GM19468 (cell line): Measurements from ENCODE around the gene E2F7.
A peak's percentile ranks its signal among the peaks of the same experiment; 100 is the strongest.

Experiments
- ATAC-seq: cut with Tn5 transposase; IDR thresholded peaks from one replicate; pipeline ENCODE4 v1.9.1; 2021; ENCODE audit warnings: mild to moderate bottlenecking, moderate library complexity, moderate number of reproducible peaks; ENCODE audit not compliant: unreplicated experiment; ENCODE audit errors: extremely low read depth

The E2F7 gene

GRCh38 chr12:77023501-77023900 lies 41.9 kb downstream of the E2F7 start:
- ATAC-seq = no peak

GRCh38 chr12:77019920-77020319 lies 45.4 kb downstream of the E2F7 start:
- no peak for ATAC-seq

- no peak for ATAC-seq
Observed at GRCh38 chr12:77016606-77017005, 48.8 kb downstream of the E2F7 start.

GRCh38 chr12:77013091-77013490 lies 52.3 kb downstream of the E2F7 start:
- no peak for ATAC-seq

- peak; percentile 78 for ATAC-seq
Observed at GRCh38 chr12:77010691-77011548, 54.4 kb downstream of the E2F7 start.

DNA sequence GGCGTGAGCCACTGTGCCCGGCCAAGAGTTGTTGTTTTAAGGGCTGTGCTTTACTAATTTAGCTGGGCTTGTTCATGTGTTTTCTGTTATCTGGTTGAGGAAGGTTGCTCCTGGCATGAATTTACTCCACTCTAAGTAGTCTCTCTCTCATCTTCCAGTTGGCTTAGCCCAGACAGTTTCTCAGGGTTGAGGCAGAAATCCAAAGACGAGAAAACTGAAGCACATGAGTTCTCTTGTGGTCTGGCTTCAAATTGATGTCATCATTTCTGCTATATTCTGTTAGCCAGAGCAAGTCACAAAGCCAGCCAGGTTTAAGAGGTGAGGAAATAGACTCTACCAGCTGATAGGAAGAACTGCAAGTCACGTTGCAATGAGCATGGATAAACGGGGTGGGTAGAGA lies 57.9 kb downstream of the E2F7 start:
- ATAC-seq = no peak

GRCh38 chr12:77005611-77006098 lies 59.7 kb downstream of the E2F7 start:
- ATAC-seq = no peak

DNA sequence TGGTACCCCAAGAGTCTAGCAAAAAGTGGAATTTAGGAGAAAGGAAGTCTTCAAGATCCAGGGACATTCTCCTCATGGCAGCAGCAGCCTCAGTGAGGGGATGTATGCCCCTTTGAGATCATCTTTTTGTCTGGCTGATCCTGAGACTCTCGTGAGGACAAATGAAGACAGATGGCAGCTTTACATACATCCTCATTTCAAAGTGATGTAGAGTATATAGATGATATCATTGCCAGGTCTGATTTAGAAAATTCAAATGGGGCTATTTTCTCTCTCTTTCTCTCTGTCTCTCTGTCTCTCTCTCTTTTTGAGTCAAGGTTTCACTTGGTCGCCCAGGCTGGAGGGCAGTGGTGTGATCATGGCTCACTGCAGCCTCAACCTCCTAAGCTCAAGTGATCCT lies 61.5 kb downstream of the E2F7 start:
- no peak for ATAC-seq

- ATAC-seq = no peak
Observed at GRCh38 chr12:77003246-77003645, 62.1 kb downstream of the E2F7 start.

DNA sequence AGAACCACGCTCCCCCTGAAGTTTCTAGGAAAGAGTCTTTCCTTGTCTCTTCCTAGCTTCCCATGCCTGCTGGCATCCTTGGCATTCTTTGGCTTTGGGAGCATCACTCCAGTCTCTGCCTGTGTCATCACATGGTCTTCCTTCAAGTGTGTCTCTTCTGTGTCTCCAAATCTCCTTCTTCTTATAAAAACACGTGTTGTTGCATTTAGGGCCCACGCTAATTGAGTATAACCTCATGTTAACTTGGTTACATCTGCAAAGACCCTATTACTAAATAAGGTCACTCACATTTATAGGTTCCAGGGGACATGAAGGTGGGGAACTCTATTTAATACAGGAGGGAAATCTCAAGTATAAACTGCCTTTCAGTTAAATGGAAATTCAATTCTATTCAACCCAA lies 63.0 kb downstream of the E2F7 start:
- no peak for ATAC-seq

- no peak for ATAC-seq
Observed at GRCh38 chr12:77001276-77001675, 64.1 kb downstream of the E2F7 start.

GRCh38 chr12:76998908-76999556 lies 66.3 kb downstream of the E2F7 start:
- ATAC-seq = no peak

DNA sequence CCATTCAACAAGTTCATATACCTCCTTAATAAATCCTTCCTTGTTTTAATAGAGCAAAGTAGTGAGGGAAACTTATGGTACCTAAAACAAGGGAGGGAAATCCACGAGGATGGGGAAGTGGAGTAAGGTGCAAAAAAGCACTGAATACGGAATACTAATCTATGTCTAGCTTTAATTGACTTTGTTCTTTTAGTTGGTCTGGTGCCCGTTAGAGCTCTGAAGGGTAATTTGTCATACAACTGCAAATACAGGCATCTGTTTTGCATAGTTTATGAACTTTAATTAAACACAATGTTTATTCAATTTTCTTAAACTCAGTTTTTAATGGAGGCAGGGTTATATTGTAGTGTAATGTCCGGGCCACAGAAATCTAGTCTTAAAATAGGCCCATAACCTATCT lies 67.0 kb downstream of the E2F7 start:
- ATAC-seq = no peak

- ATAC-seq = no peak
Observed at GRCh38 chr12:76997011-76997780, 68.2 kb downstream of the E2F7 start.

GRCh38 chr12:76990716-76991115 lies 74.7 kb downstream of the E2F7 start:
- no peak for ATAC-seq

- ATAC-seq = no peak
Observed at GRCh38 chr12:76984566-76984965, 80.8 kb downstream of the E2F7 start.

DNA sequence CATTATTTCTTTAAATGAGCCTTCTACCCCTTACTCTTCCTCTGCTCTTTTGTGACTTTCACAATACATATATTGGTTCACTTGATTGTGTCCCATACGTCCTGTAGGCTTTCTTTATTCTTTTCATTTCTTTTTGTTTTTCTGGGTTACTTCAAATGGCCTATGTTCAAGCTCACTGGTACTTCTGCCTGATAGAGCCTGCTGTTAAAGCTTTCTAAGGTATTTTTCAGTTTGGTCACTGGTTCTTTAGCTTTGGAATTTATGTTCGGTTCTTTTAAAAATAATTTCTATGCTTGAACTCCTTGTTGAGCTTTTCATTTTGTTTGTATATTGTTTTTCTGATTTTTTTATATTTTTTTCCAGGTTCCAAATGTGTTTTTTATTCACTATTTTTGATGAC lies 81.9 kb downstream of the E2F7 start:
- ATAC-seq = no peak

DNA sequence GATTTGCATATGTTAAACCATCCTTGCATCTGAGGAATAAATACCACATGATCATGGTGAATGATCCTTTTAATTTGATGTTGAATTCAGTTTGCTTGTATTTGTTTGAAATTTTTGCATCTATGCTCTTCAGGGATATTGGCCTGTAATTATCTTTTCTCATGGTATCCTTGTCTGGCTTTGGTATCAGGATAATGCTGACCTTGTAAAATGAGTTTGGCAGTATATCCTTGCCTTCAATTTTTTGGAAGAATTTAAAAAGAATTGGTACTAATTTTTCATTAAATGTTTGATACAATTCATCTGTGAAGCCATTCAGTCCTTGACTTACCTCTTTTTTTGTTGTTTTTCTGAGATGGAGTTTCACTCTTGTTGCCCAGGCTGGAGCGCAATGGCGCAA lies 85.2 kb downstream of the E2F7 start:
- ATAC-seq = no peak

DNA sequence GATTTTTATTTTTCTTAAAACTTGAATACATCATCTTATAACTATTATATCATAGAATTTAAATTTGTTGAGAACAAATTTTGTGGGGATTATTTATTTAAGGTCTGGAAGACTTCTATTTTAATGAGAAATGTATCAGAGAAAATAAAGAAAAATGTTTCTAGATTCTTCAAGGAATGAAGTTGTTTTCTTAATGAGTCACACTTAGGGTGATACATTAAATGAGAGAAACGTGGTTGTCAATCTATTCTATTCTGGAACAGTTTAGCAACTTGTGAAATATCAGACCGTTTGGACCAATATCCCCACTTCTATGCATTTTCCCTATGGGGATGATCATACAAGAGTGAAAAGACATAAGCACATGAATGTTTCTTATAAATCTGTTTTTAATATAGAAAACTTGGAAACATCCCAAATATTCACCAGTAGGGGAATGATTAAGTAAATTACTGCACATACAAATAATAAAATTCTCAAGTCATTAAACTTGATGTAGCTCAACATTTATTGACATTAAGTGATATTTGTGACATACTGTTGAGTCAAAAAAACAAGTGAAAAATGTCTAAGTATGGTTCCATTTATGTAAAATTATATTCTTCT lies 88.5 kb downstream of the E2F7 start:
- ATAC-seq = no peak
